GM10847 (cell line): Measurements from ENCODE around the gene TAP1.

ENCODE experiments used
- POLR2A ChIP-seq: IDR thresholded peaks from 2 replicates; pipeline ENCODE4 v1.6.1; 2011; ENCODE audit not compliant: insufficient read length; ENCODE audit errors: extremely low read depth

TAP1 gene

GRCh38 chr6:32853541-32854375, at the start of gene TAP1, which contains the start of gene PSMB9:
Gene TAP1 (minus strand): TSS chr6:32853704. CDS start chr6:32853636, 68 bp downstream.
Gene PSMB9 (plus strand): TSS chr6:32854192. CDS start chr6:32854230, 38 bp downstream.
- TF ChIP-seq POLR2A = peak; percentile 91

GRCh38 chr6:32895006-32895345, 41.5 kb upstream of the TAP1 start:
- no peak for TF ChIP-seq POLR2A

GRCh38 chr6:32894085-32895005, 40.8 kb upstream of the TAP1 start:
- peak; percentile 80 for TF ChIP-seq POLR2A

GRCh38 chr6:32890831-32891230, 37.3 kb upstream of the TAP1 start:
- no peak for TF ChIP-seq POLR2A

GRCh38 chr6:32889533-32889932, 36.0 kb upstream of the TAP1 start:
- TF ChIP-seq POLR2A = no peak

GRCh38 chr6:32888576-32888975, 35.1 kb upstream of the TAP1 start:
- TF ChIP-seq POLR2A = no peak

GRCh38 chr6:32887616-32888015, 34.1 kb upstream of the TAP1 start:
- no peak for TF ChIP-seq POLR2A

GRCh38 chr6:32886681-32887383, 33.3 kb upstream of the TAP1 start:
- no peak for TF ChIP-seq POLR2A

- TF ChIP-seq POLR2A = no peak
Observed at GRCh38 chr6:32885698-32886286, 32.3 kb upstream of the TAP1 start.

GRCh38 chr6:32883789-32884188, 30.3 kb upstream of the TAP1 start:
- TF ChIP-seq POLR2A = no peak

- no peak for TF ChIP-seq POLR2A
Observed at GRCh38 chr6:32882879-32883250, 29.4 kb upstream of the TAP1 start.

GRCh38 chr6:32879691-32880090, 26.2 kb upstream of the TAP1 start:
- TF ChIP-seq POLR2A = no peak

GRCh38 chr6:32876603-32877002, 23.1 kb upstream of the TAP1 start:
- TF ChIP-seq POLR2A = no peak

GRCh38 chr6:32868257-32868788, 14.8 kb upstream of the TAP1 start:
- no peak for TF ChIP-seq POLR2A
